Peyer's patch (tissue), 4 donors: ENCODE results near the gene SFXN1.

Experiments
- POLR2A ChIP-seq, 2 donors: fragments of 450-650 bp; IDR thresholded peaks; one replicate each; pipeline ENCODE4 v1.5.1; 2017; ENCODE audit warnings: antibody characterized with exemption in 2 of 2, mild to moderate bottlenecking in 2 of 2, moderate library complexity in 2 of 2
- TF ChIP-seq, protein P1 (sequence below), 6 experiments: fragments of 450-650 bp in 4 of 6; fragments of 200-600 bp in 2 of 6; sonication (generic) in 1 of 6; IDR thresholded peaks; one replicate each; pipeline ENCODE4 v1.5.1; 2017 to 2019; ENCODE audit warnings: antibody characterized with exemption in 6 of 6, mild to moderate bottlenecking in 3 of 6, moderate library complexity in 1 of 6

GRCh38 chr5:175471196-175471595 is 7.2 kb upstream of the SFXN1 start:
- TF ChIP-seq, protein P1, sequence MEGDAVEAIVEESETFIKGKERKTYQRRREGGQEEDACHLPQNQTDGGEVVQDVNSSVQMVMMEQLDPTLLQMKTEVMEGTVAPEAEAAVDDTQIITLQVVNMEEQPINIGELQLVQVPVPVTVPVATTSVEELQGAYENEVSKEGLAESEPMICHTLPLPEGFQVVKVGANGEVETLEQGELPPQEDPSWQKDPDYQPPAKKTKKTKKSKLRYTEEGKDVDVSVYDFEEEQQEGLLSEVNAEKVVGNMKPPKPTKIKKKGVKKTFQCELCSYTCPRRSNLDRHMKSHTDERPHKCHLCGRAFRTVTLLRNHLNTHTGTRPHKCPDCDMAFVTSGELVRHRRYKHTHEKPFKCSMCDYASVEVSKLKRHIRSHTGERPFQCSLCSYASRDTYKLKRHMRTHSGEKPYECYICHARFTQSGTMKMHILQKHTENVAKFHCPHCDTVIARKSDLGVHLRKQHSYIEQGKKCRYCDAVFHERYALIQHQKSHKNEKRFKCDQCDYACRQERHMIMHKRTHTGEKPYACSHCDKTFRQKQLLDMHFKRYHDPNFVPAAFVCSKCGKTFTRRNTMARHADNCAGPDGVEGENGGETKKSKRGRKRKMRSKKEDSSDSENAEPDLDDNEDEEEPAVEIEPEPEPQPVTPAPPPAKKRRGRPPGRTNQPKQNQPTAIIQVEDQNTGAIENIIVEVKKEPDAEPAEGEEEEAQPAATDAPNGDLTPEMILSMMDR (IDR thresholded peaks at IDR 0.05), result no peak
- TF ChIP-seq POLR2A (IDR thresholded peaks at IDR 0.05), result no peak
